K562 (cell line): ENCODE results near the gene TLR8. TPM values are rescaled to one million over a fixed set of nuclear protein-coding genes. Genes with fewer than 3 reads are reported as not detected.

Experiments used
- ATAC-seq: fragments of 200-7000 bp; cut with Tn5 transposase; 3 replicates; pipeline ENCODE4 v1.9.1; 2020; ENCODE audit warnings: moderate library complexity
- BruUV-seq: library from RNA; stranded (reverse); fragments of 400-500 nt; replicated peaks from 2 replicates; lab custom pipeline; 2021; lab: Mats Ljungman, UMichigan
- CTCF ChIA-PET: fragments of 300-600 bp; formaldehyde crosslinking; extraction: SDS; loops from one replicate; lab custom pipeline; 2021; ENCODE audit warnings: low intra/inter-chr PET ratio; lab: Yijun Ruan, JAX
- POLR2A ChIA-PET: fragments of 300-600, 350-650 bp; sonication (Branson Sonifier 250); formaldehyde crosslinking; extraction: SDS; loops from one replicate; lab custom pipeline; 2021; ENCODE audit warnings: antibody characterized with exemption, inconsistent platforms; lab: Yijun Ruan, JAX
- DNase-seq, 4 experiments: peaks; one replicate each; pipeline versions ENCODE4 v3.0.0 to v3.0.0-alpha.2; 2011 to 2018; ENCODE audit warnings: low spot score in 3 of 4, mixed read lengths in 3 of 4; ENCODE audit errors: extremely low read depth in 1 of 4
- FAIRE-seq: peaks from 2 replicates; lab custom pipeline; 2011; peaks lifted over from hg19 to GRCh38; lab: Jason Lieb, UNC
- H2AFZ ChIP-seq: 2 replicates; pipeline ENCODE4 v1.6.0; 2011; ENCODE audit warnings: low read depth, low read length, control low read depth, inconsistent platforms
- H3K27ac ChIP-seq: fragments of 200-600 bp; 3 replicates; pipeline ENCODE4 v1.8.0; 2011; ENCODE audit warnings: low read depth, mild to moderate bottlenecking, control low read depth, inconsistent platforms, low read length, moderate library complexity, mixed read lengths; ENCODE audit errors: extremely low read depth
- H3K27me3 ChIP-seq, 2 experiments: fragments of 300-600 bp in 1 of 2; 2 replicates in 1 of 2; 3 replicates in 1 of 2; pipeline versions ENCODE4 v1.6.0 to v1.8.0; 2011; ENCODE audit warnings: inconsistent platforms in 2 of 2, low read length in 2 of 2, mild to moderate bottlenecking in 1 of 2, mixed read lengths in 1 of 2, moderate library complexity in 1 of 2; ENCODE audit not compliant: control insufficient read depth in 2 of 2, insufficient read depth in 2 of 2
- H3K36me3 ChIP-seq: fragments of 300-600 bp; 3 replicates; pipeline ENCODE4 v1.8.0; 2011; ENCODE audit warnings: mild to moderate bottlenecking, low read length, inconsistent platforms; ENCODE audit not compliant: control insufficient read depth, insufficient read depth
- H3K4me1 ChIP-seq, 2 experiments: fragments of 200-600 bp in 1 of 2; replicated peaks in 1 of 2; 2 replicates in 1 of 2; 3 replicates in 1 of 2; pipeline versions ENCODE4 v1.5.1 to v1.8.0; 2011; ENCODE audit warnings: inconsistent platforms in 2 of 2, low read length in 2 of 2, mild to moderate bottlenecking in 1 of 2, mixed read lengths in 1 of 2, moderate library complexity in 1 of 2; ENCODE audit not compliant: control insufficient read depth in 2 of 2, insufficient read depth in 2 of 2
- H3K4me2 ChIP-seq: 2 replicates; pipeline ENCODE4 v1.6.1; 2011; ENCODE audit warnings: low read length, control low read depth, inconsistent platforms, mixed read lengths; ENCODE audit not compliant: insufficient read depth
- H3K4me3 ChIP-seq: fragments of 200-600 bp; sonication (generic), shearing (Covaris generic); 2 replicates; pipeline ENCODE4 v1.5.1; 2016; ENCODE audit warnings: control low read depth, inconsistent platforms
- H3K79me2 ChIP-seq: fragments of 200-600 bp; 3 replicates; pipeline ENCODE4 v1.8.0; 2011; ENCODE audit warnings: low read length, inconsistent platforms; ENCODE audit not compliant: control insufficient read depth, insufficient read depth
- H3K9ac ChIP-seq, 2 experiments: 2 replicates each; pipeline versions ENCODE4 v1.6.0 to v1.6.1; 2011; ENCODE audit warnings: low read depth in 2 of 2, low read length in 2 of 2, control low read depth in 1 of 2, inconsistent platforms in 1 of 2, mild to moderate bottlenecking in 1 of 2, mixed read lengths in 1 of 2; ENCODE audit not compliant: insufficient read depth in 1 of 2
- H3K9me1 ChIP-seq: one replicate; pipeline ENCODE4 v1.6.0; 2011; ENCODE audit warnings: inconsistent platforms, mild to moderate bottlenecking, low read length, moderate library complexity; ENCODE audit not compliant: control insufficient read depth, insufficient read depth
- H3K9me3 ChIP-seq: replicated peaks from 2 replicates; pipeline ENCODE4 v1.5.1; 2011; ENCODE audit warnings: low read depth, low read length, inconsistent platforms; ENCODE audit not compliant: control insufficient read depth, insufficient read depth
- H4K20me1 ChIP-seq: replicated peaks from 2 replicates; pipeline ENCODE4 v1.6.1; 2011; ENCODE audit warnings: low read length, inconsistent platforms, mixed read lengths; ENCODE audit not compliant: control insufficient read depth, insufficient read depth
- NR2C2 ChIP-seq, 2 experiments: fragments of 200-800 bp in 1 of 2; sonication (Bioruptor generic) in 1 of 2; sonication (generic) in 1 of 2; formaldehyde crosslinking in 1 of 2; IDR thresholded peaks; 2 replicates each; pipeline versions ENCODE4 v1.6.1 to v1.8.0; 2016 to 2022; ENCODE audit warnings: mild to moderate bottlenecking in 1 of 2, missing compliant biosample characterization in 1 of 2, missing genetic modification characterization in 1 of 2, missing genetic modification reagents in 1 of 2
- WGBS: fragments of 100-300 bp; shearing (Covaris generic); methylation state at CpG from one replicate; pipeline ENCODE4 v1.1.6; 2016; ENCODE audit warnings: low coverage, mixed read lengths; ENCODE audit not compliant: insufficient coverage; ENCODE audit errors: missing lambda C conversion rate; 5-methylcytosine and 5-hydroxymethylcytosine counted together
- in situ Hi-C: fragments of 300-500 bp; cut with MboI; formaldehyde crosslinking; loops from 4 replicates; pipeline ENCODE4 v1.15.0; 2018; ENCODE audit warnings: inconsistent platforms, mixed read lengths
- intact Hi-C: fragments of 100-400 bp; cut with micrococcal nuclease; formaldehyde crosslinking; loops from 2 replicates; pipeline ENCODE4 v1.14.2; 2022
- polyA plus RNA-seq, 8 experiments: library from polyadenylated mRNA; depleted of rRNA in 4 of 8; stranded (reverse) in 5 of 8; unstranded in 3 of 8; fragments of >200 nt; fragmentation: Nextera tagmentation in 2 of 8; fragmentation: Illumina TruSeq in 1 of 8; extraction: Ambion mirVana in 2 of 8; extraction: Trizol in 1 of 8; gene quantifications; 2 replicates each; pipeline versions ENCODE4 v1.2.1 to v1.2.3, GENCODE V29; 2011 to 2014; ENCODE audit warnings: inconsistent platforms in 1 of 8, missing spikeins in 1 of 8
- total RNA-seq, 7 experiments: library from RNA; depleted of rRNA in 6 of 7; stranded (reverse); fragments of >200 nt in 6 of 7; fragmentation: Illumina TruSeq in 2 of 7; extraction: Trizol in 2 of 7; gene quantifications; 2 replicates each; pipeline versions ENCODE4 v1.2.1 to v1.2.3, GENCODE V29; 2011 to 2021; ENCODE audit warnings: low replicate concordance in 1 of 7
- TF ChIP-seq, protein P1 (sequence below): fragments of 200-400 bp; formaldehyde crosslinking; IDR thresholded peaks from 2 replicates; pipeline ENCODE4 v1.6.1; 2017; ENCODE audit warnings: mild to moderate bottlenecking, low read depth, low read length, moderate library complexity

The TLR8 gene
- total and polyA plus RNA-seq, 9 of the 15 experiments (the other 6 are each of a cell fraction or from before 2014, with no cell fraction given) = not detected

DNA sequence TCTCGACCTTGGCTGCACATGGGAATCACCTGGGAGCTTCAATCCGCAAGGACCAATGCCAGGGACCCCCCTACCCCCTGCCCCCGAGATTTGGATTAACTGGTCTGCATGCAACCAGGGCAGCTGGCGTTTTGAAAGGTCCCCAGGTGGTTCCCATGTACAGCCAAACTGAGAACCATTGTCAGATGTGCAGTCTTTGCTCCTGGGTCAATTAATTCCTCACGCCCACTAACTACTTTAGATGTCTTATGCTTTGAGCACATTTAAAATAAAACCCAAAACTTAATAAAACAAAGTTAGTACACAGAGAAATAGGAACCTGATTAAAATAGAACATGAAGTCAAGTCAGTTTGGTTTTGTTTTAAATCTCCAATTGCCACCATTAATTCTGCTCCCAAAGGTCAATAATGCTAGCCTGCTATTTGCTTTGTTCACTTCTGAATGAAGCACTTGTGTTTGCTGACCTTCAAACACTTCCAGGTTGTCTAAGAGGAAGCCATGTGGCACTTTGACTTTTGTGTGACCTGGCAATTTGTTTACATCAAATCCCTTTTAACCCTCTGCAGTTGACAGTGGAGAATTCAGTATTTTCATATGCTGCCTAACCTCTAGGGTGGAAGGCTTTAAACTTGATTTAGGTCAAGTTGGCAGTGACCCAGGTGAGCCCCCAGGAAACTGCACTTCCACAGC lies 41.3 kb downstream of the TLR8 start:
- Histone ChIP-seq H3K9me3 (no peaks in the 10 kb centered on the region), H3K9me1 (no peaks in the 10 kb centered on the region), H3K27me3 (no peaks in the 10 kb centered on the region), H3K4me1 (peaks cover 5 to 55% of the 10 kb centered on the region in 2 experiments; a peak in 4 of 5 replicates), H3K4me3 (no peak overlapping the region), H3K36me3 (no peaks in the 10 kb centered on the region; the same call in 2 of the 3 replicates), H3K79me2 (no peaks in the 10 kb centered on the region; the same call in 2 of the 3 replicates), H3K4me2 (peak overlapping the region; percentile 0; the same call in 1 of the 2 replicates), H4K20me1 (no peaks in the 10 kb centered on the region), H3K27ac (peak overlapping the region; percentile 79; the same call in 2 of the 3 replicates), H2AFZ (0 out of 2 replicates have a peak overlapping the region, but pooled peaks have one; percentile 88), H3K9ac (peak overlapping the region in 1 of 2 experiments; percentile 54; a peak in 2 of 4 replicates)
- ATAC-seq = no peak
- WGBS = 83% methylated on average over 3 of the region's 5 CpGs
- DNase-seq = no peak
- ChIA-PET POLR2A (interaction anchor here (1.2 to 1.6 kb wide), 4 partner anchors 17 to 355 kb away, joined by 3 to 10 read pairs (median 5); no protein-coding TSS in a partner anchor), CTCF (interaction anchor here (0.8 to 1.2 kb wide), 2 partner anchors 27 to 540 kb away, joined by 4 to 9 read pairs; no protein-coding TSS in a partner anchor)
- no TSS peak for BruUV-seq
- in situ Hi-C loops (no loop called here), intact Hi-C loops (loop anchor here (1.0 kb wide), 1 partner anchor 541 kb away; no protein-coding TSS in a partner anchor)
- FAIRE-seq = no peak
- no peak for TF ChIP-seq NR2C2 (CRISPR knock-in tag; IDR thresholded peaks at IDR 0.05)
- peak; percentile 44; the same call in 1 of the 2 replicates for TF ChIP-seq NR2C2 (tag; IDR thresholded peaks at IDR 0.05)
- TF ChIP-seq, protein P1, sequence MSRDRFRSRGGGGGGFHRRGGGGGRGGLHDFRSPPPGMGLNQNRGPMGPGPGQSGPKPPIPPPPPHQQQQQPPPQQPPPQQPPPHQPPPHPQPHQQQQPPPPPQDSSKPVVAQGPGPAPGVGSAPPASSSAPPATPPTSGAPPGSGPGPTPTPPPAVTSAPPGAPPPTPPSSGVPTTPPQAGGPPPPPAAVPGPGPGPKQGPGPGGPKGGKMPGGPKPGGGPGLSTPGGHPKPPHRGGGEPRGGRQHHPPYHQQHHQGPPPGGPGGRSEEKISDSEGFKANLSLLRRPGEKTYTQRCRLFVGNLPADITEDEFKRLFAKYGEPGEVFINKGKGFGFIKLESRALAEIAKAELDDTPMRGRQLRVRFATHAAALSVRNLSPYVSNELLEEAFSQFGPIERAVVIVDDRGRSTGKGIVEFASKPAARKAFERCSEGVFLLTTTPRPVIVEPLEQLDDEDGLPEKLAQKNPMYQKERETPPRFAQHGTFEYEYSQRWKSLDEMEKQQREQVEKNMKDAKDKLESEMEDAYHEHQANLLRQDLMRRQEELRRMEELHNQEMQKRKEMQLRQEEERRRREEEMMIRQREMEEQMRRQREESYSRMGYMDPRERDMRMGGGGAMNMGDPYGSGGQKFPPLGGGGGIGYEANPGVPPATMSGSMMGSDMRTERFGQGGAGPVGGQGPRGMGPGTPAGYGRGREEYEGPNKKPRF = no peak
